ENCODE results near the gene MAP2. TPM values are rescaled to one million over a fixed set of nuclear protein-coding genes. Genes with fewer than 3 reads are reported as not detected.
"Not testable (repeated sequence)": the region's sequence is repeated elsewhere in the genome, so short reads cannot be mapped to it uniquely, and the experiment has no call there.

The MAP2 gene
- total RNA-seq, 1 experiment from 2014 or later = 7.6 TPM

- TF ChIP-seq, protein P1, sequence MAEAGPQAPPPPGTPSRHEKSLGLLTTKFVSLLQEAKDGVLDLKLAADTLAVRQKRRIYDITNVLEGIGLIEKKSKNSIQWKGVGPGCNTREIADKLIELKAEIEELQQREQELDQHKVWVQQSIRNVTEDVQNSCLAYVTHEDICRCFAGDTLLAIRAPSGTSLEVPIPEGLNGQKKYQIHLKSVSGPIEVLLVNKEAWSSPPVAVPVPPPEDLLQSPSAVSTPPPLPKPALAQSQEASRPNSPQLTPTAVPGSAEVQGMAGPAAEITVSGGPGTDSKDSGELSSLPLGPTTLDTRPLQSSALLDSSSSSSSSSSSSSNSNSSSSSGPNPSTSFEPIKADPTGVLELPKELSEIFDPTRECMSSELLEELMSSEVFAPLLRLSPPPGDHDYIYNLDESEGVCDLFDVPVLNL (CRISPR knock-in tag; IDR thresholded peaks at IDR 0.05; ENCODE audit: borderline replicate concordance, low read depth) = no peak
- TF ChIP-seq USF1 (CRISPR knock-in tag; IDR thresholded peaks at IDR 0.05) (no peak), ZNF121 (CRISPR knock-in tag; IDR thresholded peaks at IDR 0.05) (no peak), ZBTB43 (CRISPR knock-in tag; IDR thresholded peaks at IDR 0.05) (no peak), TEAD1 (CRISPR knock-in tag; IDR thresholded peaks at IDR 0.05) (no peak), FOXJ3 (CRISPR knock-in tag; IDR thresholded peaks at IDR 0.05; ENCODE audit: borderline replicate concordance) (no peak)
Measured at GRCh38 chr2:209596262-209596661, 172.4 kb downstream of the MAP2 start (continued).

GRCh38 chr2:209598227-209598626, 174.4 kb downstream of the MAP2 start:
- H3K27ac Mint-ChIP-seq, ATAC-seq, POLR2A ChIA-PET: not testable (repeated sequence)

GRCh38 chr2:209600341-209601171, 176.7 kb downstream of the MAP2 start:
- POLR2A ChIA-PET = no interaction called here
- DNase-seq (ENCODE audit: low spot score) (no peak), ATAC-seq (peak; percentile 80)
- H3K27ac Mint-ChIP-seq = no peak overlapping the region
- H3K4me3 Mint-ChIP-seq = no peak overlapping the region
- peaks cover 4% of the 10 kb centered on the region for H3K36me3 Mint-ChIP-seq
- CTCF ChIA-PET = interaction anchor here (1.1 kb wide), 1 partner anchor 21 kb away, joined by 4 read pairs; no protein-coding TSS in a partner anchor
- H3K9me3 Mint-ChIP-seq = peaks cover 5% of the 10 kb centered on the region
- peaks cover 29% of the 10 kb centered on the region for H3K4me1 Mint-ChIP-seq
- H3K27me3 Mint-ChIP-seq (ENCODE audit: low read depth) = no peaks in the 10 kb centered on the region; the same call in 1 of the 2 replicates
- TF ChIP-seq ZBTB43 (CRISPR knock-in tag; IDR thresholded peaks at IDR 0.05) = no peak
- TF ChIP-seq USF1 (CRISPR knock-in tag; IDR thresholded peaks at IDR 0.05) = no peak
- TF ChIP-seq, protein P2, sequence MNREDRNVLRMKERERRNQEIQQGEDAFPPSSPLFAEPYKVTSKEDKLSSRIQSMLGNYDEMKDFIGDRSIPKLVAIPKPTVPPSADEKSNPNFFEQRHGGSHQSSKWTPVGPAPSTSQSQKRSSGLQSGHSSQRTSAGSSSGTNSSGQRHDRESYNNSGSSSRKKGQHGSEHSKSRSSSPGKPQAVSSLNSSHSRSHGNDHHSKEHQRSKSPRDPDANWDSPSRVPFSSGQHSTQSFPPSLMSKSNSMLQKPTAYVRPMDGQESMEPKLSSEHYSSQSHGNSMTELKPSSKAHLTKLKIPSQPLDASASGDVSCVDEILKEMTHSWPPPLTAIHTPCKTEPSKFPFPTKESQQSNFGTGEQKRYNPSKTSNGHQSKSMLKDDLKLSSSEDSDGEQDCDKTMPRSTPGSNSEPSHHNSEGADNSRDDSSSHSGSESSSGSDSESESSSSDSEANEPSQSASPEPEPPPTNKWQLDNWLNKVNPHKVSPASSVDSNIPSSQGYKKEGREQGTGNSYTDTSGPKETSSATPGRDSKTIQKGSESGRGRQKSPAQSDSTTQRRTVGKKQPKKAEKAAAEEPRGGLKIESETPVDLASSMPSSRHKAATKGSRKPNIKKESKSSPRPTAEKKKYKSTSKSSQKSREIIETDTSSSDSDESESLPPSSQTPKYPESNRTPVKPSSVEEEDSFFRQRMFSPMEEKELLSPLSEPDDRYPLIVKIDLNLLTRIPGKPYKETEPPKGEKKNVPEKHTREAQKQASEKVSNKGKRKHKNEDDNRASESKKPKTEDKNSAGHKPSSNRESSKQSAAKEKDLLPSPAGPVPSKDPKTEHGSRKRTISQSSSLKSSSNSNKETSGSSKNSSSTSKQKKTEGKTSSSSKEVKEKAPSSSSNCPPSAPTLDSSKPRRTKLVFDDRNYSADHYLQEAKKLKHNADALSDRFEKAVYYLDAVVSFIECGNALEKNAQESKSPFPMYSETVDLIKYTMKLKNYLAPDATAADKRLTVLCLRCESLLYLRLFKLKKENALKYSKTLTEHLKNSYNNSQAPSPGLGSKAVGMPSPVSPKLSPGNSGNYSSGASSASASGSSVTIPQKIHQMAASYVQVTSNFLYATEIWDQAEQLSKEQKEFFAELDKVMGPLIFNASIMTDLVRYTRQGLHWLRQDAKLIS (CRISPR knock-in tag; IDR thresholded peaks at IDR 0.05; ENCODE audit: borderline replicate concordance) = no peak

More at GRCh38 chr2:209598227-209598626, 174.4 kb downstream of the MAP2 start:
- Mint-ChIP-seq H3K4me1 (peaks cover 24% of the 10 kb centered on the region), H3K9me3 (peaks cover 13% of the 10 kb centered on the region)
- H3K27me3 Mint-ChIP-seq (ENCODE audit: low read depth); H3K36me3 Mint-ChIP-seq; H3K4me3 Mint-ChIP-seq; CTCF ChIA-PET; DNase-seq (ENCODE audit: low spot score): not testable (repeated sequence)
- TF ChIP-seq HMGA2 (CRISPR knock-in tag; IDR thresholded peaks at IDR 0.05) = peak; percentile 92
